ENCODE measurements around the gene DNAI7. TPM values are rescaled to one million over a fixed set of nuclear protein-coding genes. Genes with fewer than 3 reads are reported as not detected.

DNAI7 gene
- total RNA-seq, 1 donor from 2014 or later: not detected

DNA sequence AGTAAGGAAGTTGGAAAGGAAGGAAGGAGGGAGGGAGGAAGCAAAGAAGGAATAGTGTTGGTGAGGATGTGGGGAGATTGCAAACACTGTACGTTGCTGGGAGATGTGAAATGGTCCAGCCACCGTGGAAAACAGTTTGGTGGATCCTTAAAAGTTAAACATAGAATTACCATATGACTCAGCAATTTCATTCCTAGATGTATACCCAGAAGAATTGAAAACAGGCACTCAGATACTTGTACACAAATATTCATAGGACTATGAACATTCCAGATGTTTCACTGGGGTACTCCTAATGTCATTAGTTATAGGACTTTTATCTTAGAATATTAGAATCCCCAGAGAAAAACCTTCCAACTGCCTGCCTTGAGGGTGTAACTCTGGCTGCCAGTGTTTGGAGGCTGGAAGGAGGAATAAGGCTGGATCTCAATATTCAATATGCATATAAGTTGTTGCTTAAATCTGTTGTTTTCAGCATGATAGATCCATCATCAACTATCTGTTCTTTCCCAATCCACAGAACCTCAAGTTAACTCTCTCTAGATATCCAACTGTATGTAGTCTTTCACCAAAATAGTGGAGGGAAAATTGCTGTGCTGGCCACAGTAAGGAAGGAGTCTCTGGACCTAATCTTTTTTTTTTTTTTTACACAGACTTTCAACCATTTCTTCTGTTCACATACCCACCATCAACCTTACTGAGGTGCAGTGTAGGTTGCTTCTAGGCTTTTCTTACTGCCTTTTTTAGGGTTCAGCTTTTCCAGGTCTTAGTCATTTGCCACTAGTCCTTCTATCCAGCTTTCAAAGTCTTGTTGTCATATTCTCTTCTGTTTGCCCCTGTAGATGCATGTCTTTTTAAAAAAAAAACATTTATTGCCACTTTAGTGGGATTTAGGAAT, 94.5 kb downstream of the DNAI7 start:
- ATAC-seq: no peak

GRCh38 chr12:25099010-25099409, 96.0 kb downstream of the DNAI7 start:
- ATAC-seq: no peak

GRCh38 chr12:25089738-25090137, 105.2 kb downstream of the DNAI7 start:
- peak; percentile 46 for ATAC-seq

DNA sequence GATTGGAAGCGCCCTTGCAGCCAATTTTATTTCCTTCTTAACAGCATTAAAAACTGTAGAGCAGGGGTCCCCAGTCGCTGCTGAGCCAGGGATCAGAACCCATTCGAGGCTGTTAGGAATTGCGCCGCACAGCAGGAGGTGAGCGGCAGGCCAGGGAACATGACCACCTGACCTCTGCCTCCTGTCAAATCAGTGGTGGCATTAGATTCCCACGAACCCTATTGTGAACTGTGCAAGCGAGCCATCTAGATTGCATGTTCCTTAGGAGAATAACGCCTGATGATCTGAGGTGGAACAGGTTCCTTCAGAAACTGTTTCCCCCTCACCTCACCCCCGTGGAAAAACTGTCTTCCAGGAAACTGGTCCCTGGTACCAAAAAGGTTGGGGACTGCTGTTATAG, 107.4 kb downstream of the DNAI7 start:
- no peak for ATAC-seq

DNA sequence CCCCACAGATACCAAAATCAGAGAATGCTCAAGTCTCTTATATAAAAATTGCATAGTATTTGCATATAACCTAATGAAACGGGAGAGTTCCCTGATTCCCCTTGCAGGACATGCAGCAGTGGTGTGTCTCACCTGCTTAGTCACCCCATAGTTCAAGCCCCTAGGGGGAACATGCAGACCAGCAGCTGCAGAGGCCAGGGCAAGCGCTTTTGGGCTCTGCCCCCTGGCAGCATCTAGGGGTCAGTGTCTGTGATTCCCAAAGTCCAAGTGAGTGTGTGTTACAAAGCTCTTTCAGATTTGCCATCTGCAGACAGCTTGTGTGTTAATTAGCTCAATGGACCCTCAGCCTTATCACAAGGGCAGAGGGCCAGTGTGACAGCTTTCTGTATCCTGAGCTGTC, 110.1 kb downstream of the DNAI7 start:
- ATAC-seq: no peak

DNA sequence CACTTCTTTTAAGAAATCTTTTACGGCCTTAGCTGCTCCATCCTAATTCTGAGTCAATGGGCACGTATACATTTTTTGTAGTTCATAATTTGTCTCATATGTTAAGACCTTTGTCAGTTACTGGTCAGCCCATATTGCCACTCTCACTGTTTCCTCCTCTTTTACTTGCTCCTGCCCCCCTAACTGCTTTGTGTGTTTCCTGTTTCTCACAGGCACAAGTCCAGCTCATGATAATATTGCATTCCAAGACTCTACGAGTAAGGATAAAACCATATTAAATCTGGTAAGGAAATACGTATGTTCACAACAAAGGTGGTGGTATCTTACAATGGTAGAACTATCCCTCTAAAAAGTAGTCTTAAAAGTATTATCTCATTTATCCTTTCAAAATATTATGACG, 111.7 kb downstream of the DNAI7 start:
- no peak for ATAC-seq

GRCh38 chr12:25082628-25083027, 112.3 kb downstream of the DNAI7 start:
- no peak for ATAC-seq

GRCh38 chr12:25079393-25079792, 115.6 kb downstream of the DNAI7 start:
- no peak for ATAC-seq

GRCh38 chr12:25074954-25075353, 120.0 kb downstream of the DNAI7 start:
- ATAC-seq: peak; percentile 33

DNA sequence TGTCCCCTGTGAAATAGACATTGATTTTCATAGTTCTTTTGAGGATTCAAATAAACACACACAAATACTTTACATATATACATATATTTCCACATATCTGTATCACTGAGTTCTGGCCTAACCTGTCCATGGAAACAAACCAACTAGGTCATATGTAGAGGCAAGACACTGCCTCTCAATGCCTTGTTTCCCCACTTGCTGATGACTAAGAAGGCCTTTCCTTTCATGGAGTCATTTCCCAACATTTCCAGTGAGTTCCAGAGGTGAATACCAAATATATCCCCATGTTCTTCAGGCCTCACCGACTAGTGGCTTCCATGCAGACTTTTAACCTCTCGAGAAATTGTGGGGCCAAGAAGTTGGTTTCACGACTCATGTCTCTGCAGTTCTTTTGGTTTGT, 120.8 kb downstream of the DNAI7 start:
- ATAC-seq: peak; percentile 83

- peak; percentile 43 for ATAC-seq
Measured at GRCh38 chr12:25072906-25073650, 121.9 kb downstream of the DNAI7 start.

GRCh38 chr12:25071366-25071765, 123.6 kb downstream of the DNAI7 start:
- ATAC-seq: no peak

DNA sequence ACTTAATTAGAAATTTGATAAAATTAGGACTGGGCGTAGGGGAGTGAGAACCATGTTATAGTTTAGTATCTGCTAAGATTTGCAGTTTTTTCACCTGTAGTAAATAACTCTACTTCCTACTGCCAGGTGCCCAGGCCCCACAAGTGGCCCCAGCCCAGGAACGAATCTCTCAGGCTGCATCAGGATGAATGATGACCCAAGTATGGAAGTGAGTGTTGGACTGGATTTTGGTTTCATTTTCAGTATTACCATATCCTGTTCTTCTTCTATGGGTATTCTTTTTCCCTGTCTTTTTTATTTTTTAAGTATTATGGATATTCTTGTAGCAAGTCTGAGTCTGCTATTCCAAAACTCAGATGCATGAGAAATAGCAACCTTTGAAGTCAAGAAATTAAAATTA, 125.7 kb downstream of the DNAI7 start:
- no peak for ATAC-seq

DNA sequence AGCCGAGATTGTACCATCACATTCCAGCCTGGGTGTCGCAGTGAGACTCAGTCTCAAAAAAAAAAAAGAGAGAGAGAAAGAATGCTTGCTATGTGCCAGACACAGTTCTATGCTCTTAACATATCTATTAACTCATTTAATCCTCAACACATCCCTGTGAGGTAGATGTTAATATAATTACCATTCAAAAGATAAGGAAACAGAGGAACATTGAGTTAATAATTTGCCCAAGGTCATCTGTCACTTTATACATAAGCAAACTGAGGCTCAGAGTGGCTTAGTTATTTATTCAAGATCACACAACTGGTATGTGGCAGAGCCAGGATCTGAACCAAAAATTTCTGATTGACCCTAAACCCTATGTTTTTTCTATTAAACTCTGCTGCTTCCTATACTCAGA, 129.9 kb downstream of the DNAI7 start:
- ATAC-seq: no peak

GRCh38 chr12:25063873-25064628, 130.9 kb downstream of the DNAI7 start:
- ATAC-seq: no peak

- ATAC-seq: no peak
Measured at GRCh38 chr12:25058658-25059058, 136.3 kb downstream of the DNAI7 start.

Other genes with a start within 250 kb of the DNAI7 start
- gene BCAT1, start 246.1 kb downstream of the DNAI7 start, total RNA-seq: 8.9 TPM
- gene ETFRF1, start 77 bp upstream of the DNAI7 start, total RNA-seq: 13.1 TPM
- 26.7 TPM for gene KRAS, start 55.8 kb upstream of the DNAI7 start, total RNA-seq